IMR-90 (cell line): ENCODE results near the gene AAK1.

Source experiments
- BHLHE40 ChIP-seq: fragments of 150-350 bp; IDR thresholded peaks from 2 replicates; pipeline ENCODE4 v1.6.1; 2016; ENCODE audit warnings: mild to moderate bottlenecking, low read depth, low read length
- RFX5 ChIP-seq: IDR thresholded peaks from 2 replicates; pipeline ENCODE4 v1.8.0; 2012; ENCODE audit warnings: low read depth, mild to moderate bottlenecking, low read length, moderate library complexity
- TF ChIP-seq, protein P1 (sequence below): conservative IDR thresholded peaks from 2 replicates; pipeline ENCODE4 v1.5.1; 2012; ENCODE audit warnings: mild to moderate bottlenecking, low read depth, low read length, improper control_type of control experiment

DNA sequence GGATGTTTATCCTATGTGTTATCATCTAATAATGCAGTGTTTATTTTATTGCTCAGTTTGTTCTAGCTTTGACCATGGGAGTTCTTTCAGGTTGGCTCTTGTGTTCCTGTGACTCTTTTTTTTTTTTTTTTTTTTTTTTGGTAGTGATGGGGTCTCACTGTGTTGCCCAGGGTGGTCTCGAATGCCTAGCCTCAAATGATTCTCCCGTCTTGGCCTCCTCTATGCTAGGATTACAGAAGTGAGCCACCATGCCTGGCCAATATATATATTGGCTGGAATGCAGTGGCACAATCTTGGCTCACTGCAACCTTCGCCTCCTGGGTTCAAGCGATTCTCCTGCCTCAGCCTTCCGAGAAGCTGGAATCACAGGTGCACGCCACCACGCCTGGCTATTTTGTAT is 187.4 kb downstream of the AAK1 start:
- TF ChIP-seq, protein P1, sequence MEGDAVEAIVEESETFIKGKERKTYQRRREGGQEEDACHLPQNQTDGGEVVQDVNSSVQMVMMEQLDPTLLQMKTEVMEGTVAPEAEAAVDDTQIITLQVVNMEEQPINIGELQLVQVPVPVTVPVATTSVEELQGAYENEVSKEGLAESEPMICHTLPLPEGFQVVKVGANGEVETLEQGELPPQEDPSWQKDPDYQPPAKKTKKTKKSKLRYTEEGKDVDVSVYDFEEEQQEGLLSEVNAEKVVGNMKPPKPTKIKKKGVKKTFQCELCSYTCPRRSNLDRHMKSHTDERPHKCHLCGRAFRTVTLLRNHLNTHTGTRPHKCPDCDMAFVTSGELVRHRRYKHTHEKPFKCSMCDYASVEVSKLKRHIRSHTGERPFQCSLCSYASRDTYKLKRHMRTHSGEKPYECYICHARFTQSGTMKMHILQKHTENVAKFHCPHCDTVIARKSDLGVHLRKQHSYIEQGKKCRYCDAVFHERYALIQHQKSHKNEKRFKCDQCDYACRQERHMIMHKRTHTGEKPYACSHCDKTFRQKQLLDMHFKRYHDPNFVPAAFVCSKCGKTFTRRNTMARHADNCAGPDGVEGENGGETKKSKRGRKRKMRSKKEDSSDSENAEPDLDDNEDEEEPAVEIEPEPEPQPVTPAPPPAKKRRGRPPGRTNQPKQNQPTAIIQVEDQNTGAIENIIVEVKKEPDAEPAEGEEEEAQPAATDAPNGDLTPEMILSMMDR: no peak
- TF ChIP-seq RFX5 (no peak), BHLHE40 (no peak)
